Endothelial cell of umbilical vein (primary cell): ENCODE results near the gene NR4A3. TPM values are rescaled to one million over a fixed set of nuclear protein-coding genes. Genes with fewer than 3 reads are reported as not detected.

Experiments used
- BruUV-seq: library from RNA; stranded (reverse); fragments of 400-500 nt; replicated peaks from 2 replicates; lab custom pipeline; 2021; lab: Mats Ljungman, UMichigan
- CTCF ChIA-PET: fragments of 300-600, 350-600 bp; sonication (Branson Sonifier 250); formaldehyde crosslinking; loops from one replicate; lab custom pipeline; 2021; ENCODE audit warnings: antibody characterized with exemption, inconsistent platforms; lab: Charles Lee
- POLR2A ChIA-PET: fragments of 300-600, 350-600 bp; sonication (Branson Sonifier 250); formaldehyde crosslinking; loops from one replicate; lab custom pipeline; 2021; ENCODE audit warnings: antibody characterized with exemption, inconsistent platforms; lab: Charles Lee
- DNase-seq: peaks from one replicate; pipeline ENCODE4 v3.0.0-alpha.2; 2011; ENCODE audit warnings: low read depth, low spot score
- FAIRE-seq: peaks from 2 replicates; lab custom pipeline; 2011; peaks lifted over from hg19 to GRCh38; lab: Jason Lieb, UNC
- H2AFZ ChIP-seq: 2 replicates; pipeline ENCODE4 v1.6.0; 2012; ENCODE audit warnings: low read depth, low read length, control low read depth, inconsistent platforms
- H3K27ac ChIP-seq: 2 replicates; pipeline ENCODE4 v1.5.1; 2011; ENCODE audit warnings: low read depth, mild to moderate bottlenecking, control low read depth, low read length, moderate library complexity; ENCODE audit not compliant: insufficient read depth
- H3K27me3 ChIP-seq, 2 experiments: 2 replicates each; pipeline versions ENCODE4 v1.6.0 to v1.6.1; 2011; ENCODE audit warnings: low read length in 2 of 2, mixed read lengths in 1 of 2; ENCODE audit not compliant: control insufficient read depth in 2 of 2, insufficient read depth in 2 of 2
- H3K36me3 ChIP-seq, 2 experiments: 2 replicates in 1 of 2; 3 replicates in 1 of 2; pipeline ENCODE4 v1.5.1; 2011; ENCODE audit warnings: low read length in 2 of 2, mild to moderate bottlenecking in 1 of 2, moderate library complexity in 1 of 2; ENCODE audit not compliant: control insufficient read depth in 2 of 2, insufficient read depth in 2 of 2; ENCODE audit errors: extremely low read depth in 1 of 2
- H3K4me1 ChIP-seq: 3 replicates; pipeline ENCODE4 v1.5.1; 2011; ENCODE audit warnings: mild to moderate bottlenecking, low read length; ENCODE audit not compliant: control insufficient read depth, insufficient read depth; ENCODE audit errors: extremely low read depth
- H3K4me2 ChIP-seq: 2 replicates; pipeline ENCODE4 v1.6.1; 2011; ENCODE audit warnings: low read length, control low read depth, mixed read lengths; ENCODE audit not compliant: insufficient read depth
- H3K4me3 ChIP-seq, 3 experiments: fragments of 200-600 bp in 1 of 3; sonication (generic), shearing (Covaris generic) in 1 of 3; replicated peaks in 1 of 3; 2 replicates each; pipeline ENCODE4 v1.5.1; 2011 to 2016; ENCODE audit warnings: control low read depth in 3 of 3, low read length in 3 of 3, mild to moderate bottlenecking in 2 of 3, inconsistent platforms in 1 of 3, low read depth in 1 of 3, moderate library complexity in 1 of 3; ENCODE audit not compliant: insufficient read depth in 1 of 3
- H3K79me2 ChIP-seq: 2 replicates; pipeline ENCODE4 v1.6.0; 2012; ENCODE audit warnings: low read length, inconsistent platforms; ENCODE audit not compliant: control insufficient read depth, insufficient read depth
- H3K9ac ChIP-seq: replicated peaks from 2 replicates; pipeline ENCODE3; 2011; ENCODE audit warnings: low read length, control low read depth; ENCODE audit not compliant: insufficient read depth; ENCODE audit errors: extremely low read depth
- H3K9me1 ChIP-seq: replicated peaks from 3 replicates; pipeline ENCODE4 v1.6.0; 2011; ENCODE audit warnings: mild to moderate bottlenecking, low read length; ENCODE audit not compliant: control insufficient read depth, insufficient read depth; ENCODE audit errors: extremely low read depth
- H3K9me3 ChIP-seq: replicated peaks from 2 replicates; pipeline ENCODE4 v1.5.1; 2012; ENCODE audit warnings: low read length, inconsistent platforms; ENCODE audit not compliant: control insufficient read depth, insufficient read depth
- H4K20me1 ChIP-seq: replicated peaks from 2 replicates; pipeline ENCODE3; 2011; ENCODE audit warnings: mild to moderate bottlenecking, low read length; ENCODE audit not compliant: control insufficient read depth, insufficient read depth; ENCODE audit errors: extremely low read depth
- CTCF ChIP-seq, 2 donors: IDR thresholded peaks; 1 replicate in 1 of 2; 2 replicates in 1 of 2; pipeline ENCODE4 v1.5.1; 2011; ENCODE audit warnings: low read length in 2 of 2, mild to moderate bottlenecking in 2 of 2, moderate library complexity in 2 of 2, control low read depth in 1 of 2, inconsistent platforms in 1 of 2, low read depth in 1 of 2; ENCODE audit not compliant: insufficient read depth in 1 of 2; ENCODE audit errors: extremely low read depth in 1 of 2
- EZH2 ChIP-seq: IDR thresholded peaks from 2 replicates; pipeline ENCODE4 v1.6.1; 2012; ENCODE audit warnings: borderline replicate concordance, low read depth, mild to moderate bottlenecking, moderate library complexity, low read length, inconsistent platforms; ENCODE audit not compliant: severe bottlenecking
- FOS ChIP-seq: IDR thresholded peaks from 2 replicates; pipeline ENCODE4 v1.6.1; 2011; ENCODE audit warnings: mild to moderate bottlenecking, low read length, moderate library complexity, borderline replicate concordance; ENCODE audit not compliant: insufficient read depth
- GATA2 ChIP-seq: IDR thresholded peaks from 2 replicates; pipeline ENCODE4 v1.7.0; 2011; ENCODE audit warnings: low read depth, mild to moderate bottlenecking, moderate library complexity, mixed read lengths, low read length; ENCODE audit not compliant: insufficient read length, insufficient read depth
- JUN ChIP-seq: IDR thresholded peaks from 2 replicates; pipeline ENCODE4 v1.6.1; 2011; ENCODE audit warnings: borderline replicate concordance, low read depth; ENCODE audit not compliant: insufficient read length, insufficient read depth
- MAX ChIP-seq: IDR thresholded peaks from 2 replicates; pipeline ENCODE4 v1.6.1; 2011; ENCODE audit not compliant: insufficient read depth, insufficient read length
- MYC ChIP-seq: IDR thresholded peaks from one replicate; pipeline ENCODE4 v1.6.1; 2011; ENCODE audit warnings: mild to moderate bottlenecking, low read depth, low read length
- POLR2A ChIP-seq: IDR thresholded peaks from 2 replicates; pipeline ENCODE4 v1.6.1; 2012; ENCODE audit warnings: low read depth, mild to moderate bottlenecking, control low read depth, low read length
- POLR2AphosphoS5 ChIP-seq: IDR thresholded peaks from 2 replicates; pipeline ENCODE4 v1.6.1; 2012; ENCODE audit warnings: low read depth, mild to moderate bottlenecking, control low read depth, low read length, moderate library complexity; ENCODE audit not compliant: insufficient read depth
- dilution Hi-C: fragments of 300-500 bp; cut with MboI; formaldehyde crosslinking; loops from one replicate; pipeline ENCODE4 v1.15.0; 2019; ENCODE audit warnings: low sequenced_read_pairs; ENCODE audit not compliant: extremely low pct_ligation_motif_present
- intact Hi-C: fragments of 100-400 bp; cut with micrococcal nuclease; formaldehyde crosslinking; loops from one replicate; pipeline ENCODE4 v1.10.0; 2022
- polyA plus RNA-seq, 4 experiments: library from polyadenylated mRNA; depleted of rRNA in 3 of 4; stranded (reverse) in 3 of 4; unstranded in 1 of 4; fragments of >200 nt; gene quantifications; 2 replicates each; pipeline versions ENCODE4 v1.2.1 to v1.2.3, GENCODE V29; 2011 to 2012; ENCODE audit warnings: missing spikeins in 1 of 4
- total RNA-seq: library from RNA; stranded (reverse); gene quantifications from 2 replicates; pipeline ENCODE4 v1.2.3, GENCODE V29; 2021

NR4A3 gene
- total and polyA plus RNA-seq, 2 donors (not counting 3 experiments of a cell fraction or from before 2014, with no cell fraction given) = 0.11 to 0.22 TPM

DNA sequence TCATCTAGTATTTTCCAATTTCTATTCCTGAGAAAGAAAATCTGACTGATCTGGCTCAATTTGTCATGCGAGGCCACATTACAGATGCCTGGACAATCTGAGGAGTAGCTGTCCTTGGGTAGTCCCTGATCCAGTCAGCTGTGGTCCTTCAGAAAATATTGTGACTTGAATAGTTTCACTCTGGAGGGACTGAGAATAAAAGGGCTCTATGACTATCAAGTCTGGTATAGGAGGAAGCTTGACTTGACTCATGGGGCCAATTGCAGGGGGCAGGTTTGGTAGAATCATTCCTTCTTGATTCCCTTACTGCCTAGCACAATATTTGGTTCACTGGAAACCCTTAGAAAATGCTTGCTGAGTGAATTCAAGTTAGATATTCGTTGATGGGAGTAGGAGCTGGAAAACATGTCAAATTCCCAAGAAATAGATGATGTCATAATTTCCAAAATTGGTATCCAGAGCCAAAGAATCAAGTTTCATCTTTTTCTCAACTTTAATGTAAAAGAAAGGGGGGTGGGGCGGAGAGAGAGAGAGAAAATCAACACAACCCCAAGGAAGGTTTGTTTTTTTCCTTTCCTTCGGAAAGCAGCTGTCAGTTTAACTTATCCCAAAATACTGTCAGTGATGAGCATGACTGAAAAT, 52.4 kb downstream of the NR4A3 start:
- intact Hi-C loops (no loop called here), dilution Hi-C loops (no loop called here)
- H3K79me2 ChIP-seq = no peaks in the 10 kb centered on the region
- CTCF ChIA-PET = interaction anchor here (0.9 kb wide), 1 partner anchor 11 kb away, joined by 3 read pairs; no protein-coding TSS in a partner anchor
- no peaks in the 10 kb centered on the region for H3K36me3 ChIP-seq
- DNase-seq (no peak), FAIRE-seq (no peak)
- no peaks in the 10 kb centered on the region for H3K9me3 ChIP-seq
- no peak overlapping the region for H3K9ac ChIP-seq
- no peak overlapping the region for H3K4me2 ChIP-seq
- H3K4me3 ChIP-seq = no peak overlapping the region
- POLR2A ChIA-PET = no interaction called here
- H3K9me1 ChIP-seq = no peaks in the 10 kb centered on the region
- no peaks in the 10 kb centered on the region for H4K20me1 ChIP-seq
- H3K27me3 ChIP-seq = no peaks in the 10 kb centered on the region
- no TSS peak for BruUV-seq
- H3K4me1 ChIP-seq = no peaks in the 10 kb centered on the region
- TF ChIP-seq EZH2 = no peak
- no peak for TF ChIP-seq POLR2AphosphoS5
- no peak overlapping the region for H2AFZ ChIP-seq
- no peak overlapping the region for H3K27ac ChIP-seq

DNA sequence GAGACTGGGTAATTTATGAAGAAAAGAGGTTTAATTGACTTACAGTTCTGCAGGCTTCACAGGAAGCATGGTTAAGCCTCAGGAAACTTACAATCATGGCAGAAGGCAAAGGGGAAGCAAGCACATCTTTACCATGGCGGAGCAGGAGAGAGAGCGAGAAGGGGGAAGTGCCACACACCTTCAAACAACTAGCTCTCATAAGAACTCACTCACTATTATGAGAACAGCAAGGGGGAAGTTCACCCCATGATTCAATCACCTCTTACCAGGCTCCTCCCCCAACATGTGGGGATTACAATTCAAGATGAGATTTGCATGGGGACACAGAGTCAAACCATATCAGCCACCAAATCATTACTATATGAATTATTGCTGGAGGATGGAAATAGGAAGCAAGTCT, 54.5 kb downstream of the NR4A3 start:
- Histone ChIP-seq H3K4me2 (no peak overlapping the region), H3K36me3 (no peaks in the 10 kb centered on the region), H3K27ac (no peak overlapping the region), H3K9me1 (no peaks in the 10 kb centered on the region), H3K27me3 (no peaks in the 10 kb centered on the region), H4K20me1 (no peaks in the 10 kb centered on the region), H3K9me3 (no peaks in the 10 kb centered on the region), H3K79me2 (no peaks in the 10 kb centered on the region), H3K4me1 (no peaks in the 10 kb centered on the region), H3K9ac (no peak overlapping the region), H3K4me3 (no peak overlapping the region), H2AFZ (no peak overlapping the region)
- intact Hi-C loops = no loop called here
- CTCF ChIA-PET = no interaction called here
- no TSS peak for BruUV-seq
- dilution Hi-C loops = no loop called here
- TF ChIP-seq CTCF (IDR thresholded peaks at IDR 0.05; ENCODE audit: extremely low read depth in 1 of 2, insufficient read depth in 1 of 2, low read depth in 1 of 2, low read length in 2 of 2) (no peak), MYC (no peak), POLR2A (no peak), FOS (no peak), GATA2 (no peak), POLR2AphosphoS5 (no peak), EZH2 (no peak), MAX (no peak), JUN (no peak)
- POLR2A ChIA-PET = no interaction called here
- FAIRE-seq = no peak
- DNase-seq = no peak
